Activated CD8-positive, alpha-beta T cell treated with anti-CD3 and anti-CD28 coated beads for 36 hours (primary cell): Measurements from ENCODE around the gene KYNU. TPM values are rescaled to one million over a fixed set of nuclear protein-coding genes. Genes with fewer than 3 reads are reported as not detected.
"Not testable (repeated sequence)": the region's sequence is repeated elsewhere in the genome, so short reads cannot be mapped to it uniquely, and the experiment has no call there.

Experiments
- ATAC-seq: fragments of 200-7000 bp; cut with Tn5 transposase; one replicate; pipeline ENCODE4 v1.10.0; 2021; ENCODE audit warnings: mild to moderate bottlenecking, moderate library complexity
- CTCF ChIA-PET: fragments of 350-600 bp; sonication (Branson Sonifier 250); formaldehyde crosslinking; loops from one replicate; lab custom pipeline; 2021; ENCODE audit warnings: antibody characterized with exemption; lab: Charles Lee
- POLR2A ChIA-PET: fragments of 350-600 bp; sonication (Branson Sonifier 250); formaldehyde crosslinking; loops from one replicate; lab custom pipeline; 2021; ENCODE audit warnings: antibody characterized with exemption; lab: Charles Lee
- DNase-seq: peaks from one replicate; pipeline ENCODE4 v3.0.0-alpha.2; 2020
- H3K27ac Mint-ChIP-seq: one replicate; pipeline ENCODE4 v1.8.0; 2021; ENCODE audit warnings: mild to moderate bottlenecking, mixed read lengths
- H3K27me3 Mint-ChIP-seq: one replicate; pipeline ENCODE4 v1.8.0; 2021; ENCODE audit warnings: mixed read lengths
- H3K36me3 Mint-ChIP-seq: one replicate; pipeline ENCODE4 v1.8.0; 2021; ENCODE audit warnings: low read depth, mixed read lengths
- H3K4me1 Mint-ChIP-seq: one replicate; pipeline ENCODE4 v1.8.0; 2021; ENCODE audit warnings: low read depth, mixed read lengths
- H3K4me3 Mint-ChIP-seq: one replicate; pipeline ENCODE4 v1.8.0; 2021; ENCODE audit warnings: mild to moderate bottlenecking, moderate library complexity, mixed read lengths
- H3K9me3 Mint-ChIP-seq: one replicate; pipeline ENCODE4 v1.8.0; 2021; ENCODE audit warnings: mixed read lengths
- CTCF ChIP-seq: fragments of 200-600 bp; IDR thresholded peaks from one replicate; pipeline ENCODE4 v1.8.0; 2022; ENCODE audit warnings: antibody characterized with exemption, mild to moderate bottlenecking
- intact Hi-C: fragments of 100-400 bp; cut with micrococcal nuclease; formaldehyde crosslinking; loops from one replicate; pipeline ENCODE4 v1.10.0; 2022
- total RNA-seq, 2 experiments: library from RNA; stranded (reverse); gene quantifications; one replicate each; pipeline ENCODE4 v1.2.3, GENCODE V29; 2021

Gene KYNU
- total RNA-seq, 2 experiments from 2014 or later: not detected

GRCh38 chr2:142892715-142893114, 15.3 kb downstream of the KYNU start:
- Mint-ChIP-seq H3K9me3 (no peaks in the 10 kb centered on the region), H3K27ac (no peak overlapping the region), H3K36me3 (no peaks in the 10 kb centered on the region), H3K27me3 (no peaks in the 10 kb centered on the region), H3K4me1 (no peaks in the 10 kb centered on the region), H3K4me3 (no peak overlapping the region)
- TF ChIP-seq CTCF: no peak
- POLR2A ChIA-PET: no interaction called here
- no peak for ATAC-seq
- intact Hi-C loops: no loop called here
- CTCF ChIA-PET: interaction anchor here (1.2 kb wide), 1 partner anchor 13 kb away, joined by 4 read pairs; no protein-coding TSS in a partner anchor
- no peak for DNase-seq

DNA sequence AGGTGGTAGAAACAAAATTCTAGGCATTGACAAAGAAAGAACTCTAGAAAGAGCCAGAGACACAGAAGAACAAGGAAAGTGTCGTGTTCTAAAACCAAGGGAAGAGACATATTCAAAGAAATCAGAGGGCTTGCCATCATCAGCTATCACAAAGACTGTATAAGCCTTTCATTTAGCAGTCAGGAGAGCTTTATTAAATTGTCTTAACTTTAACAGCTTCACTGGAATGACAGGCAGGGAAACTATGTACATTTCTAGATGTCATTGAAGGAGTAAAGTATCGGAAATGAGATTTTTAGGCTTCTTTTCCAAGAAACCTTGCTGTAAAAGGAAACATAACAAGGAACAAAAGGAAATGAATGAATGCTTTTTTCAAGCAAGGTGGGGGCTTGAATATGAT, 15.8 kb downstream of the KYNU start:
- ATAC-seq: no peak
- Mint-ChIP-seq H3K36me3 (no peaks in the 10 kb centered on the region), H3K27ac (no peak overlapping the region), H3K27me3 (no peaks in the 10 kb centered on the region), H3K4me3 (no peak overlapping the region), H3K4me1 (no peaks in the 10 kb centered on the region), H3K9me3 (no peaks in the 10 kb centered on the region)
- POLR2A ChIA-PET: no interaction called here
- CTCF ChIA-PET: interaction anchor here (1.2 kb wide), 1 partner anchor 13 kb away, joined by 4 read pairs; no protein-coding TSS in a partner anchor
- no peak for TF ChIP-seq CTCF
- intact Hi-C loops: no loop called here
- DNase-seq: no peak

- ATAC-seq (no peak), DNase-seq (no peak)
- intact Hi-C loops: no loop called here
- Mint-ChIP-seq H3K4me3 (no peak overlapping the region), H3K27ac (no peak overlapping the region), H3K9me3 (no peaks in the 10 kb centered on the region), H3K36me3 (no peaks in the 10 kb centered on the region), H3K27me3 (peaks cover 2% of the 10 kb centered on the region), H3K4me1 (no peaks in the 10 kb centered on the region)
- TF ChIP-seq CTCF: no peak
- ChIA-PET POLR2A (no interaction called here), CTCF (interaction anchor here (0.9 kb wide), 1 partner anchor 18 kb away, joined by 3 read pairs; no protein-coding TSS in a partner anchor)
Observed at GRCh38 chr2:142897807-142898206, 20.3 kb downstream of the KYNU start.

- H3K27me3 Mint-ChIP-seq, H3K4me3 Mint-ChIP-seq, H3K36me3 Mint-ChIP-seq, H3K9me3 Mint-ChIP-seq, intact Hi-C loops, DNase-seq, H3K27ac Mint-ChIP-seq, CTCF ChIA-PET, H3K4me1 Mint-ChIP-seq, ATAC-seq: not testable (repeated sequence)
- POLR2A ChIA-PET: interaction anchor here (0.7 kb wide), 1 partner anchor 175 kb away, joined by 5 read pairs; no protein-coding TSS in a partner anchor
Observed at GRCh38 chr2:142900327-142900726, 22.9 kb downstream of the KYNU start.

DNA sequence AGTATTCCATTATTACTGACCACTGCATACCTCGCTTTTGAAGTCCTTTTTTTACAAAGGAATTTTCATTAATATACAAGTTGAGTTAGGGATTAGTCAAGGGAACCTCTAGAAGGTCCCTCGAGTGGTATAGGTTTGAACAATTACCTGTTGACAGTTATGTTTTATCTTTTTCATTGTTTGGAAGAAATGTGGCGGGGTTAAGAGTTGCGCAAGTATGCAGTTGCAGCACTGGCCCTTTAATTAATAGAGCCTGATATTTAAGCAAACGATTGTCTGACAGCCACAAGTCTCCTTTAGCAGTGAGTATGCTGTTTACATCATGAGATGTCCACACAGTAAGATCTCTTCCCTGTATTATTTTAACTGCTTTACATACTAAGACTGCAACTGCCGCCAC, 24.3 kb downstream of the KYNU start:
- ATAC-seq (no peak), DNase-seq (no peak)
- no peak overlapping the region for H3K4me3 Mint-ChIP-seq
- peaks cover 2% of the 10 kb centered on the region for H3K27me3 Mint-ChIP-seq
- CTCF ChIA-PET: no interaction called here
- no peak for TF ChIP-seq CTCF
- POLR2A ChIA-PET: no interaction called here
- intact Hi-C loops: no loop called here
- no peaks in the 10 kb centered on the region for H3K36me3 Mint-ChIP-seq
- H3K4me1 Mint-ChIP-seq: no peaks in the 10 kb centered on the region
- H3K27ac Mint-ChIP-seq: no peak overlapping the region
- no peaks in the 10 kb centered on the region for H3K9me3 Mint-ChIP-seq

DNA sequence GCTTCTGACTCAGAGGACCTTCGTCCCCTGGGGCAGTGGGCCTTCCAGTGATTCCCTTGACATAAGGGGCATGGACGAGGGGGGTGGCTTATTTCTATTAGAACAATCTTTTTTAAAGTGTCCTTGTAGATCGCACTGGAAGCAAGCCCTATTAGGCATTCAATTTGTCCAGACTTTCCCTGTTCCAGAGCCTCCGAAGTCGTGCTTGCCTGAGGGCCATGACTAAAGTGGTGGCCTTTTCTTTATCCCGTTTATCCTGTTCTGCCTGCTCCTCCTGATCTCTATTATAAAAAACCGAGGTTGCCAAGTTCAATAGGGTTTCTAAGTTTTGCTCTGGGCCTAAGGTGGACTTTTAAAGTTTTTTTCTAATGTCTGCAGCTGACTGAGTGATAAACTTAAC, 26.3 kb downstream of the KYNU start:
- not testable (repeated sequence) for H3K9me3 Mint-ChIP-seq, H3K27ac Mint-ChIP-seq

More for the DNA sequence above, 26.3 kb downstream of the KYNU start:
- H3K27me3 Mint-ChIP-seq, H3K4me3 Mint-ChIP-seq, CTCF ChIA-PET, POLR2A ChIA-PET, ATAC-seq, H3K4me1 Mint-ChIP-seq, intact Hi-C loops, H3K36me3 Mint-ChIP-seq, DNase-seq: not testable (repeated sequence)
